GM12878 (cell line): Measurements from ENCODE around the gene WFIKKN1. TPM values are rescaled to one million over a fixed set of nuclear protein-coding genes. Genes with fewer than 3 reads are reported as not detected.
A peak's percentile ranks its signal among the peaks of the same experiment; 100 is the strongest.

ENCODE experiments used
- BCL3 ChIP-seq: IDR thresholded peaks from 2 replicates; pipeline ENCODE4 v1.6.1; 2011; ENCODE audit warnings: borderline replicate concordance, low read depth, mild to moderate bottlenecking, moderate library complexity, low read length; ENCODE audit not compliant: insufficient read depth, poor library complexity, severe bottlenecking
- CBX3 ChIP-seq: fragments of 200-600 bp; sonication (generic); IDR thresholded peaks from 2 replicates; pipeline ENCODE4 v1.6.1; 2016; ENCODE audit warnings: low read depth, borderline replicate concordance
- E2F8 ChIP-seq: fragments of 450-650 bp; IDR thresholded peaks from 2 replicates; pipeline ENCODE4 v1.6.1; 2018; ENCODE audit warnings: mild to moderate bottlenecking, low read depth, moderate library complexity; ENCODE audit not compliant: partially characterized antibody
- KLF5 ChIP-seq: fragments of 450-650 bp; IDR thresholded peaks from 2 replicates; pipeline ENCODE4 v1.6.1; 2014; ENCODE audit warnings: mild to moderate bottlenecking; ENCODE audit not compliant: partially characterized antibody
- LARP7 ChIP-seq: fragments of 450-650 bp; IDR thresholded peaks from 2 replicates; pipeline ENCODE4 v1.6.1; 2017; ENCODE audit warnings: mild to moderate bottlenecking
- MEF2A ChIP-seq: IDR thresholded peaks from 2 replicates; pipeline ENCODE4 v1.6.1; 2011; ENCODE audit warnings: low read depth, mild to moderate bottlenecking, low read length, moderate library complexity; ENCODE audit not compliant: insufficient read depth
- MLLT1 ChIP-seq: fragments of 450-650 bp; IDR thresholded peaks from 2 replicates; pipeline ENCODE4 v1.6.1; 2016; ENCODE audit warnings: mild to moderate bottlenecking
- NKRF ChIP-seq: fragments of 450-650 bp; conservative IDR thresholded peaks from 2 replicates; pipeline ENCODE4 v1.6.1; 2017; ENCODE audit warnings: mild to moderate bottlenecking, moderate library complexity
- POLR2AphosphoS5 ChIP-seq: IDR thresholded peaks from 2 replicates; pipeline ENCODE4 v1.6.1; 2011; ENCODE audit warnings: mild to moderate bottlenecking, low read length, inconsistent platforms
- SKIL ChIP-seq: fragments of 450-650 bp; IDR thresholded peaks from 2 replicates; pipeline ENCODE4 v1.6.1; 2017; ENCODE audit warnings: mild to moderate bottlenecking, low read depth, inconsistent platforms; ENCODE audit not compliant: poor library complexity, severe bottlenecking
- SP1 ChIP-seq: IDR thresholded peaks from one replicate; pipeline ENCODE4 v1.6.1; 2011; ENCODE audit warnings: low read depth, low read length
- WRNIP1 ChIP-seq: IDR thresholded peaks from 2 replicates; pipeline ENCODE4 v1.6.1; 2011; ENCODE audit warnings: low read depth, low read length, improper control_type of control experiment, borderline replicate concordance
- ZNF207 ChIP-seq: fragments of 450-650 bp; IDR thresholded peaks from 2 replicates; pipeline ENCODE4 v1.6.1; 2014; ENCODE audit warnings: antibody characterized with exemption, mild to moderate bottlenecking, borderline replicate concordance
- ZNF274 ChIP-seq: IDR thresholded peaks from one replicate; pipeline ENCODE4 v1.8.0; 2011; ENCODE audit not compliant: insufficient read length, insufficient read depth
- ZZZ3 ChIP-seq: IDR thresholded peaks from 2 replicates; pipeline ENCODE4 v1.6.1; 2011; ENCODE audit warnings: low read depth; ENCODE audit not compliant: control insufficient read depth, insufficient read length
- polyA plus RNA-seq, 11 experiments: library from polyadenylated mRNA; depleted of rRNA in 4 of 11; unstranded in 6 of 11; stranded (reverse) in 5 of 11; fragments of >200 nt; fragmentation: Nextera tagmentation in 4 of 11; fragmentation: Illumina TruSeq in 1 of 11; extraction: Ambion mirVana in 4 of 11; extraction: Trizol in 1 of 11; gene quantifications; 1 replicate in 1 of 11; 2 replicates in 10 of 11; pipeline versions ENCODE4 v1.2.1 to v1.2.3, GENCODE V29; 2011 to 2016; ENCODE audit warnings: inconsistent platforms in 2 of 11, missing spikeins in 2 of 11, low read depth in 1 of 11
- total RNA-seq, 4 experiments: library from RNA; depleted of rRNA in 3 of 4; stranded (reverse); fragments of >200 nt in 3 of 4; fragmentation: Illumina TruSeq in 1 of 4; extraction: Trizol in 1 of 4; gene quantifications; 2 replicates each; pipeline versions ENCODE4 v1.2.1 to v1.2.3, GENCODE V29; 2013 to 2021

WFIKKN1 gene
- total and polyA plus RNA-seq, 10 of the 15 experiments (the other 5 are each of a cell fraction or from before 2014, with no cell fraction given), result 0.01 to 0.41 (median 0.05) TPM; not detected in 2

GRCh38 chr16:674968-675883, 44.4 kb downstream of the WFIKKN1 start, which contains the start of gene RHBDL1 (continued):
- TF ChIP-seq ZNF274 (no peak), POLR2AphosphoS5 (peak; percentile 17; the same call in 1 of the 2 replicates), KLF5 (no peak), E2F8 (no peak), SP1 (no peak), NKRF (no peak), SKIL (no peak), ZNF207 (no peak), LARP7 (0 out of 2 replicates have a peak, but pooled peaks have one; percentile 18), MLLT1 (no peak), CBX3 (no peak), WRNIP1 (no peak), BCL3 (peak; percentile 23), ZZZ3 (no peak), MEF2A (no peak)
